Lung (tissue), 12 donors: Measurements from ENCODE around the gene PTPRE. TPM values are rescaled to one million over a fixed set of nuclear protein-coding genes. Genes with fewer than 3 reads are reported as not detected.

Experiments used
- ATAC-seq: fragments of 200-7000 bp; cut with Tn5 transposase; one replicate; pipeline ENCODE4 v1.9.1; 2020; ENCODE audit warnings: moderate number of reproducible peaks; ENCODE audit not compliant: insufficient read depth, low FRiP score
- DNase-seq, 3 donors: peaks; one replicate each; pipeline ENCODE4 v3.0.0-alpha.2; 2013 to 2017
- H3K27ac ChIP-seq, 2 donors: one replicate each; pipeline ENCODE4 v1.5.1; 2013; ENCODE audit warnings: mild to moderate bottlenecking in 2 of 2, moderate library complexity in 2 of 2, control low read depth in 1 of 2, inconsistent platforms in 1 of 2, low read depth in 1 of 2, low read length in 1 of 2
- H3K27me3 ChIP-seq, 3 donors: one replicate each; pipeline ENCODE4 v1.5.1; 2013; ENCODE audit warnings: low read length in 2 of 3; ENCODE audit not compliant: control insufficient read depth in 3 of 3, insufficient read depth in 3 of 3
- H3K36me3 ChIP-seq, 4 donors: one replicate each; pipeline ENCODE4 v1.5.1; 2013; ENCODE audit warnings: low read length in 4 of 4, mild to moderate bottlenecking in 1 of 4, moderate library complexity in 1 of 4; ENCODE audit not compliant: control insufficient read depth in 4 of 4, insufficient read depth in 4 of 4
- H3K4me1 ChIP-seq, 5 donors: one replicate each; pipeline ENCODE4 v1.5.1; 2013; ENCODE audit warnings: low read length in 5 of 5, mild to moderate bottlenecking in 2 of 5, moderate library complexity in 1 of 5; ENCODE audit not compliant: control insufficient read depth in 5 of 5, insufficient read depth in 5 of 5
- H3K4me3 ChIP-seq: one replicate; pipeline ENCODE4 v1.5.1; 2013; ENCODE audit warnings: mild to moderate bottlenecking, control low read depth, moderate library complexity
- H3K9ac ChIP-seq, 2 donors: one replicate each; pipeline ENCODE4 v1.5.1; 2013; ENCODE audit warnings: low read length in 2 of 2, control low read depth in 1 of 2; ENCODE audit not compliant: insufficient read depth in 1 of 2
- H3K9me3 ChIP-seq, 4 donors: one replicate each; pipeline ENCODE4 v1.5.1; 2013; ENCODE audit warnings: low read length in 3 of 4, mild to moderate bottlenecking in 1 of 4, moderate library complexity in 1 of 4; ENCODE audit not compliant: control insufficient read depth in 4 of 4, insufficient read depth in 3 of 4
- CTCF ChIP-seq: IDR thresholded peaks from 2 replicates; pipeline ENCODE4 v1.5.1; 2012; ENCODE audit warnings: mild to moderate bottlenecking; ENCODE audit errors: control extremely low read depth, extremely low read depth
- WGBS, 2 donors: extraction: QIAGEN DNeasy Blood & Tissue Kit; methylation state at CpG; one replicate each; pipeline ENCODE4 v1.1.7; 2013; 5-methylcytosine and 5-hydroxymethylcytosine counted together
- polyA plus RNA-seq, 2 donors: library from polyadenylated mRNA; stranded (reverse); fragments of 200-250 nt; gene quantifications; one replicate each; pipeline ENCODE4 v1.2.1, GENCODE V29; 2013
- total RNA-seq, 2 donors: library from RNA; depleted of rRNA in 1 of 2; stranded (reverse); fragments of >200 nt in 1 of 2; gene quantifications; one replicate each; pipeline ENCODE4 v1.2.1, GENCODE V29; 2014 to 2021
- donor health status: control.
- donor health status: control.
- donor health status: Bipolar disorder and iron deficiency.
- donor health status: healthy.
- donor health status: DM: yes; HTN: yes; CAD: no.

The PTPRE gene
- total and polyA plus RNA-seq, 4 donors, result 15.5 to 68.7 (median 36.5) TPM

- H3K27ac ChIP-seq, result peak overlapping the region in 1 of 2 donors; percentile 37
- no peak for DNase-seq
- no peak overlapping the region for H3K9ac ChIP-seq
- 85 to 97% methylated on average over 9 of the region's 9 CpGs for WGBS, 2 donors
- peaks cover 0 to 58% (median 3%) of the 10 kb centered on the region in 4 donors for H3K36me3 ChIP-seq
- H3K9me3 ChIP-seq, result peaks cover 0 to 4% (median 0%) of the 10 kb centered on the region in 4 donors
- ATAC-seq, result no peak
- no peak overlapping the region for H3K4me3 ChIP-seq
- H3K27me3 ChIP-seq, result no peaks in the 10 kb centered on the region
- H3K4me1 ChIP-seq, result peaks cover 0 to 21% (median 5%) of the 10 kb centered on the region in 5 donors
- no peak for TF ChIP-seq CTCF
Observed at GRCh38 chr10:128058106-128058749, 151.3 kb downstream of the PTPRE start.

GRCh38 chr10:128058750-128059134, 151.8 kb downstream of the PTPRE start:
- no peak overlapping the region for H3K9ac ChIP-seq
- peaks cover 0 to 4% (median 0%) of the 10 kb centered on the region in 4 donors for H3K9me3 ChIP-seq
- TF ChIP-seq CTCF, result no peak
- H3K4me1 ChIP-seq, result peaks cover 0 to 26% (median 7%) of the 10 kb centered on the region in 5 donors
- ATAC-seq (no peak), DNase-seq (peak in 1 of 3 donors; percentile 33)
- H3K27ac ChIP-seq, result peak overlapping the region in 1 of 2 donors; percentile 37
- no peak overlapping the region for H3K4me3 ChIP-seq
- H3K36me3 ChIP-seq, result peaks cover 0 to 58% (median 3%) of the 10 kb centered on the region in 4 donors
- no peaks in the 10 kb centered on the region for H3K27me3 ChIP-seq

GRCh38 chr10:128059266-128059981, 152.5 kb downstream of the PTPRE start:
- Histone ChIP-seq H3K27me3 (no peaks in the 10 kb centered on the region), H3K9me3 (peaks cover 0 to 4% (median 0%) of the 10 kb centered on the region in 4 donors), H3K36me3 (peaks cover 0 to 57% (median 3%) of the 10 kb centered on the region in 4 donors), H3K9ac (no peak overlapping the region), H3K27ac (peak overlapping the region in 1 of 2 donors; percentile 9), H3K4me3 (no peak overlapping the region), H3K4me1 (peaks cover 0 to 30% (median 7%) of the 10 kb centered on the region in 5 donors)
- DNase-seq, result no peak
- ATAC-seq, result no peak
- TF ChIP-seq CTCF, result no peak
- WGBS, 2 donors, result 79 to 90% methylated on average over 15 of the region's 15 CpGs
